K562 (cell line): Measurements from ENCODE around the gene RNF17. TPM values are rescaled to one million over a fixed set of nuclear protein-coding genes. Genes with fewer than 3 reads are reported as not detected.

Experiments used
- ATAC-seq: fragments of 200-7000 bp; cut with Tn5 transposase; 3 replicates; pipeline ENCODE4 v1.9.1; 2020; ENCODE audit warnings: moderate library complexity
- BruUV-seq: library from RNA; stranded (reverse); fragments of 400-500 nt; replicated peaks from 2 replicates; lab custom pipeline; 2021; lab: Mats Ljungman, UMichigan
- CTCF ChIA-PET: fragments of 300-600 bp; formaldehyde crosslinking; extraction: SDS; loops from one replicate; lab custom pipeline; 2021; ENCODE audit warnings: low intra/inter-chr PET ratio; lab: Yijun Ruan, JAX
- POLR2A ChIA-PET: fragments of 300-600, 350-650 bp; sonication (Branson Sonifier 250); formaldehyde crosslinking; extraction: SDS; loops from one replicate; lab custom pipeline; 2021; ENCODE audit warnings: antibody characterized with exemption, inconsistent platforms; lab: Yijun Ruan, JAX
- DNase-seq, 4 experiments: peaks; one replicate each; pipeline versions ENCODE4 v3.0.0 to v3.0.0-alpha.2; 2011 to 2018; ENCODE audit warnings: low spot score in 3 of 4, mixed read lengths in 3 of 4; ENCODE audit errors: extremely low read depth in 1 of 4
- FAIRE-seq: peaks from 2 replicates; lab custom pipeline; 2011; peaks lifted over from hg19 to GRCh38; lab: Jason Lieb, UNC
- H2AFZ ChIP-seq: 2 replicates; pipeline ENCODE4 v1.6.0; 2011; ENCODE audit warnings: low read depth, low read length, control low read depth, inconsistent platforms
- H3K27ac ChIP-seq: fragments of 200-600 bp; 3 replicates; pipeline ENCODE4 v1.8.0; 2011; ENCODE audit warnings: low read depth, mild to moderate bottlenecking, control low read depth, inconsistent platforms, low read length, moderate library complexity, mixed read lengths; ENCODE audit errors: extremely low read depth
- H3K27me3 ChIP-seq, 2 experiments: fragments of 300-600 bp in 1 of 2; 2 replicates in 1 of 2; 3 replicates in 1 of 2; pipeline versions ENCODE4 v1.6.0 to v1.8.0; 2011; ENCODE audit warnings: inconsistent platforms in 2 of 2, low read length in 2 of 2, mild to moderate bottlenecking in 1 of 2, mixed read lengths in 1 of 2, moderate library complexity in 1 of 2; ENCODE audit not compliant: control insufficient read depth in 2 of 2, insufficient read depth in 2 of 2
- H3K36me3 ChIP-seq: fragments of 300-600 bp; 3 replicates; pipeline ENCODE4 v1.8.0; 2011; ENCODE audit warnings: mild to moderate bottlenecking, low read length, inconsistent platforms; ENCODE audit not compliant: control insufficient read depth, insufficient read depth
- H3K4me1 ChIP-seq, 2 experiments: fragments of 200-600 bp in 1 of 2; replicated peaks in 1 of 2; 2 replicates in 1 of 2; 3 replicates in 1 of 2; pipeline versions ENCODE4 v1.5.1 to v1.8.0; 2011; ENCODE audit warnings: inconsistent platforms in 2 of 2, low read length in 2 of 2, mild to moderate bottlenecking in 1 of 2, mixed read lengths in 1 of 2, moderate library complexity in 1 of 2; ENCODE audit not compliant: control insufficient read depth in 2 of 2, insufficient read depth in 2 of 2
- H3K4me2 ChIP-seq: 2 replicates; pipeline ENCODE4 v1.6.1; 2011; ENCODE audit warnings: low read length, control low read depth, inconsistent platforms, mixed read lengths; ENCODE audit not compliant: insufficient read depth
- H3K4me3 ChIP-seq: fragments of 200-600 bp; sonication (generic), shearing (Covaris generic); 2 replicates; pipeline ENCODE4 v1.5.1; 2016; ENCODE audit warnings: control low read depth, inconsistent platforms
- H3K79me2 ChIP-seq: fragments of 200-600 bp; 3 replicates; pipeline ENCODE4 v1.8.0; 2011; ENCODE audit warnings: low read length, inconsistent platforms; ENCODE audit not compliant: control insufficient read depth, insufficient read depth
- H3K9ac ChIP-seq, 2 experiments: 2 replicates each; pipeline versions ENCODE4 v1.6.0 to v1.6.1; 2011; ENCODE audit warnings: low read depth in 2 of 2, low read length in 2 of 2, control low read depth in 1 of 2, inconsistent platforms in 1 of 2, mild to moderate bottlenecking in 1 of 2, mixed read lengths in 1 of 2; ENCODE audit not compliant: insufficient read depth in 1 of 2
- H3K9me1 ChIP-seq: one replicate; pipeline ENCODE4 v1.6.0; 2011; ENCODE audit warnings: inconsistent platforms, mild to moderate bottlenecking, low read length, moderate library complexity; ENCODE audit not compliant: control insufficient read depth, insufficient read depth
- H3K9me3 ChIP-seq: replicated peaks from 2 replicates; pipeline ENCODE4 v1.5.1; 2011; ENCODE audit warnings: low read depth, low read length, inconsistent platforms; ENCODE audit not compliant: control insufficient read depth, insufficient read depth
- H4K20me1 ChIP-seq: replicated peaks from 2 replicates; pipeline ENCODE4 v1.6.1; 2011; ENCODE audit warnings: low read length, inconsistent platforms, mixed read lengths; ENCODE audit not compliant: control insufficient read depth, insufficient read depth
- ATF3 ChIP-seq, 2 experiments: fragments of 450-650 bp in 1 of 2; sonication (generic) in 1 of 2; formaldehyde crosslinking in 1 of 2; IDR thresholded peaks in 1 of 2; conservative IDR thresholded peaks in 1 of 2; 2 replicates each; pipeline versions ENCODE4 v1.6.1 to v1.8.1; 2016 to 2023; ENCODE audit warnings: mild to moderate bottlenecking in 2 of 2, moderate library complexity in 2 of 2, inconsistent platforms in 1 of 2, missing genetic modification reagents in 1 of 2
- GABPB1 ChIP-seq: sonication (generic); formaldehyde crosslinking; IDR thresholded peaks from 2 replicates; pipeline ENCODE4 v1.8.0; 2022; ENCODE audit warnings: mild to moderate bottlenecking, missing genetic modification reagents
- HOMEZ ChIP-seq: fragments of 250-450 bp; sonication (Bioruptor Pico); IDR thresholded peaks from 2 replicates; pipeline ENCODE4 v1.4.0; 2020; ENCODE audit warnings: mild to moderate bottlenecking, moderate library complexity
- NCOA6 ChIP-seq: fragments of 450-650 bp; IDR thresholded peaks from 2 replicates; pipeline ENCODE4 v1.6.1; 2017; ENCODE audit warnings: mild to moderate bottlenecking
- PHB2 ChIP-seq: fragments of 450-650 bp; IDR thresholded peaks from 2 replicates; pipeline ENCODE4 v1.6.1; 2017; ENCODE audit warnings: low read depth
- PRMT5 ChIP-seq: sonication (generic); formaldehyde crosslinking; IDR thresholded peaks from 2 replicates; pipeline ENCODE4 v1.5.0; 2020; ENCODE audit warnings: missing genetic modification reagents
- TFAP4 ChIP-seq: sonication (generic); formaldehyde crosslinking; IDR thresholded peaks from 2 replicates; pipeline ENCODE4 v1.8.0; 2022; ENCODE audit warnings: missing genetic modification reagents, mild to moderate bottlenecking, moderate library complexity, borderline replicate concordance
- TRIM24 ChIP-seq, 2 experiments: fragments of 450-650 bp; IDR thresholded peaks; 2 replicates each; pipeline ENCODE4 v1.6.1; 2016
- ZNF384 ChIP-seq: IDR thresholded peaks from 2 replicates; pipeline ENCODE4 v1.6.1; 2012; ENCODE audit warnings: low read depth, low read length, improper control_type of control experiment
- ZNF431 ChIP-seq: sonication (generic); formaldehyde crosslinking; IDR thresholded peaks from 2 replicates; pipeline ENCODE4 v1.8.0; 2022; ENCODE audit warnings: mild to moderate bottlenecking, missing genetic modification reagents
- ZNF445 ChIP-seq: fragments of 250-450 bp; sonication (Bioruptor Pico); IDR thresholded peaks from 2 replicates; pipeline ENCODE4 v1.4.0; 2020; ENCODE audit warnings: low read depth, mild to moderate bottlenecking, moderate library complexity
- ZNF655 ChIP-seq: fragments of 250-450 bp; sonication (Bioruptor Pico); IDR thresholded peaks from 2 replicates; pipeline ENCODE4 v1.5.0; 2021
- WGBS: fragments of 100-300 bp; shearing (Covaris generic); methylation state at CpG from one replicate; pipeline ENCODE4 v1.1.6; 2016; ENCODE audit warnings: low coverage, mixed read lengths; ENCODE audit not compliant: insufficient coverage; ENCODE audit errors: missing lambda C conversion rate; 5-methylcytosine and 5-hydroxymethylcytosine counted together
- in situ Hi-C: fragments of 300-500 bp; cut with MboI; formaldehyde crosslinking; loops from 4 replicates; pipeline ENCODE4 v1.15.0; 2018; ENCODE audit warnings: inconsistent platforms, mixed read lengths
- intact Hi-C: fragments of 100-400 bp; cut with micrococcal nuclease; formaldehyde crosslinking; loops from 2 replicates; pipeline ENCODE4 v1.14.2; 2022
- polyA plus RNA-seq, 8 experiments: library from polyadenylated mRNA; depleted of rRNA in 4 of 8; stranded (reverse) in 5 of 8; unstranded in 3 of 8; fragments of >200 nt; fragmentation: Nextera tagmentation in 2 of 8; fragmentation: Illumina TruSeq in 1 of 8; extraction: Ambion mirVana in 2 of 8; extraction: Trizol in 1 of 8; gene quantifications; 2 replicates each; pipeline versions ENCODE4 v1.2.1 to v1.2.3, GENCODE V29; 2011 to 2014; ENCODE audit warnings: inconsistent platforms in 1 of 8, missing spikeins in 1 of 8
- total RNA-seq, 7 experiments: library from RNA; depleted of rRNA in 6 of 7; stranded (reverse); fragments of >200 nt in 6 of 7; fragmentation: Illumina TruSeq in 2 of 7; extraction: Trizol in 2 of 7; gene quantifications; 2 replicates each; pipeline versions ENCODE4 v1.2.1 to v1.2.3, GENCODE V29; 2011 to 2021; ENCODE audit warnings: low replicate concordance in 1 of 7

The RNF17 gene
- total and polyA plus RNA-seq, 9 of the 15 experiments (the other 6 are each of a cell fraction or from before 2014, with no cell fraction given), result 0.11 to 0.90 (median 0.58) TPM

GRCh38 chr13:24764276-24764630, 284 bp downstream of the RNF17 start:
- 29% methylated on average over 4 of the region's 15 CpGs for WGBS
- FAIRE-seq, result no peak

GRCh38 chr13:24777171-24777570, 13.2 kb downstream of the RNF17 start:
- intact Hi-C loops (no loop called here), in situ Hi-C loops (no loop called here)
- Histone ChIP-seq H3K4me1 (no peaks in the 10 kb centered on the region), H3K9ac (no peak overlapping the region), H2AFZ (no peak overlapping the region), H3K36me3 (no peaks in the 10 kb centered on the region), H3K79me2 (no peaks in the 10 kb centered on the region), H3K4me2 (no peak overlapping the region), H4K20me1 (no peaks in the 10 kb centered on the region), H3K4me3 (no peak overlapping the region), H3K9me3 (no peaks in the 10 kb centered on the region), H3K9me1 (no peaks in the 10 kb centered on the region), H3K27me3 (no peaks in the 10 kb centered on the region), H3K27ac (no peak overlapping the region)
- ChIA-PET CTCF (no interaction called here), POLR2A (no interaction called here)
- no TSS peak for BruUV-seq
- FAIRE-seq, result no peak
- DNase-seq, result no peak
- no peak for ATAC-seq
- WGBS, result 9% methylated on average over 1 of the region's 1 CpG
- TF ChIP-seq ZNF655 (CRISPR knock-in tag) (no peak), NCOA6 (no peak), HOMEZ (CRISPR knock-in tag) (no peak), ZNF384 (no peak), PRMT5 (CRISPR knock-in tag) (no peak), PHB2 (no peak), ZNF431 (CRISPR knock-in tag) (no peak), ATF3 (IDR thresholded peaks at IDR 0.05) (no peak), ATF3 (CRISPR knock-in tag; conservative IDR thresholded peaks at IDR 0.05) (no peak), TRIM24 (IDR thresholded peaks at IDR 0.05) (no peak)

More at GRCh38 chr13:24764276-24764630, 284 bp downstream of the RNF17 start:
- TF ChIP-seq TFAP4 (CRISPR knock-in tag) (peak; percentile 37; the same call in 1 of the 2 replicates), ZNF445 (CRISPR knock-in tag) (no peak), GABPB1 (CRISPR knock-in tag) (0 out of 2 replicates have a peak, but pooled peaks have one; percentile 31)
- Histone ChIP-seq H3K4me1 (peaks cover 0 to 7% of the 10 kb centered on the region in 2 experiments; a peak in 1 of 5 replicates), H3K27ac (no peak overlapping the region), H3K4me2 (no peak overlapping the region), H3K9me3 (no peaks in the 10 kb centered on the region), H3K9me1 (no peaks in the 10 kb centered on the region), H3K27me3 (no peaks in the 10 kb centered on the region; a peak in 1 of 5 replicates), H3K9ac (no peak overlapping the region), H4K20me1 (no peaks in the 10 kb centered on the region), H3K4me3 (no peak overlapping the region), H3K79me2 (no peaks in the 10 kb centered on the region), H2AFZ (no peak overlapping the region), H3K36me3 (no peaks in the 10 kb centered on the region)
- ChIA-PET POLR2A (no interaction called here), CTCF (no interaction called here)
- no peak for DNase-seq
- intact Hi-C loops (no loop called here), in situ Hi-C loops (no loop called here)
- BruUV-seq, result no TSS peak
- no peak for ATAC-seq
